Fibroblast of lung (primary cell): ENCODE measurements around the gene HAUS2. TPM values are rescaled to one million over a fixed set of nuclear protein-coding genes. Genes with fewer than 3 reads are reported as not detected.

Source experiments
- DNase-seq, 2 donors: peaks; one replicate each; pipeline versions ENCODE4 v3.0.0 to v3.0.0-alpha.2; 2010; ENCODE audit warnings: low read depth in 2 of 2
- H2AFZ ChIP-seq: 2 replicates; pipeline ENCODE4 v1.5.1; 2012; ENCODE audit warnings: low read length, control low read depth, inconsistent platforms
- H3K27ac ChIP-seq: 2 replicates; pipeline ENCODE4 v1.5.1; 2011; ENCODE audit warnings: low read length, control low read depth; ENCODE audit not compliant: insufficient read depth
- H3K27me3 ChIP-seq: 2 replicates; pipeline ENCODE4 v1.5.1; 2011; ENCODE audit warnings: mild to moderate bottlenecking, low read length; ENCODE audit not compliant: control insufficient read depth, insufficient read depth
- H3K36me3 ChIP-seq: 2 replicates; pipeline ENCODE4 v1.5.1; 2011; ENCODE audit warnings: low read length; ENCODE audit not compliant: control insufficient read depth, insufficient read depth
- H3K4me1 ChIP-seq: 2 replicates; pipeline ENCODE4 v1.5.1; 2011; ENCODE audit warnings: low read length; ENCODE audit not compliant: control insufficient read depth, insufficient read depth; ENCODE audit errors: extremely low read depth
- H3K4me2 ChIP-seq: 2 replicates; pipeline ENCODE4 v1.5.1; 2011; ENCODE audit warnings: low read length, control low read depth; ENCODE audit not compliant: insufficient read depth; ENCODE audit errors: extremely low read depth
- H3K4me3 ChIP-seq, 4 experiments: fragments of 200-600 bp in 1 of 4; sonication (generic) in 1 of 4; replicated peaks in 1 of 4; 2 replicates each; pipeline ENCODE4 v1.5.1; 2011 to 2016; ENCODE audit warnings: low read length in 4 of 4, low read depth in 3 of 4, mild to moderate bottlenecking in 3 of 4, control low read depth in 2 of 4, inconsistent platforms in 1 of 4, mixed read lengths in 1 of 4; ENCODE audit not compliant: insufficient read depth in 1 of 4; ENCODE audit errors: control extremely low read depth in 1 of 4
- H3K79me2 ChIP-seq: 2 replicates; pipeline ENCODE4 v1.5.1; 2012; ENCODE audit warnings: mild to moderate bottlenecking, low read length, inconsistent platforms; ENCODE audit not compliant: control insufficient read depth, insufficient read depth
- H3K9ac ChIP-seq: 2 replicates; pipeline ENCODE4 v1.5.1; 2011; ENCODE audit warnings: mild to moderate bottlenecking, low read length, control low read depth; ENCODE audit not compliant: insufficient read depth
- H3K9me3 ChIP-seq: 2 replicates; pipeline ENCODE4 v1.5.1; 2012; ENCODE audit warnings: low read depth, low read length; ENCODE audit not compliant: control insufficient read depth, insufficient read depth
- H4K20me1 ChIP-seq: 2 replicates; pipeline ENCODE4 v1.5.1; 2011; ENCODE audit warnings: low read length; ENCODE audit not compliant: control insufficient read depth, insufficient read depth; ENCODE audit errors: extremely low read depth
- CTCF ChIP-seq, 2 donors: IDR thresholded peaks in 1 of 2; conservative IDR thresholded peaks in 1 of 2; 1 replicate in 1 of 2; 2 replicates in 1 of 2; pipeline ENCODE4 v1.5.1; 2011 to 2012; ENCODE audit warnings: low read length in 2 of 2, control low read depth in 1 of 2, inconsistent platforms in 1 of 2, low read depth in 1 of 2, mild to moderate bottlenecking in 1 of 2
- EZH2 ChIP-seq: IDR thresholded peaks from 2 replicates; pipeline ENCODE4 v1.5.1; 2012; ENCODE audit warnings: low read length, control low read depth, mild to moderate bottlenecking; ENCODE audit errors: missing control alignments
- polyA plus RNA-seq, 2 donors: library from polyadenylated mRNA; depleted of rRNA in 1 of 2; stranded (reverse) in 1 of 2; unstranded in 1 of 2; fragments of >200 nt; gene quantifications; 2 replicates each; pipeline ENCODE4 v1.2.1, GENCODE V29; 2011 to 2012; ENCODE audit warnings: missing spikeins in 1 of 2
- total RNA-seq: library from RNA; depleted of rRNA; stranded (reverse); fragments of >200 nt; gene quantifications from 2 replicates; pipeline ENCODE4 v1.2.1, GENCODE V29; 2014

HAUS2 gene
- total and polyA plus RNA-seq, 2 donors (not counting 1 experiment from before 2014, with no cell fraction given), result 25.3 to 26.2 TPM

DNA sequence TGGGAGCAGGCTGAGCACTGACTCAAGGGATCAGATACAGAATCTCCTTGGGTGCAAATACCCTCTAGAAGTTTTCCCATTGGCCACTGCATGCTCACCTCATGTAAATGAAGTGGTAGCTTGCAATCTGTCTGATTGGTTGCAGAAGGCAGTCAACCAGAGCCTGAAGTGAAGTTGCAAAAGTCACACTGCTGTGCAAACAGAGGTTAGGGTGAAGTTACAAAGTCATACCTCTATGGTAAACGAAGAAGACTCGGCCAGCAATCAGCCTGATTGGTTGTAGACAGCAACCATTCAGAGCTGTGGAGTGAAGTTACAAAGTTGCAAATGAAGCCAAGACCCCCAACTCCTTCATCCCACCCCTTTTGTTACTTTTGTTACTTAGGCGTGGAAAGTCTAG lies 53.9 kb downstream of the HAUS2 start:
- Histone ChIP-seq H3K9ac (no peak overlapping the region), H3K9me3 (no peaks in the 10 kb centered on the region), H3K27me3 (no peaks in the 10 kb centered on the region), H4K20me1 (no peaks in the 10 kb centered on the region), H3K4me3 (no peak overlapping the region), H2AFZ (no peak overlapping the region), H3K27ac (no peak overlapping the region), H3K79me2 (no peaks in the 10 kb centered on the region), H3K4me2 (no peak overlapping the region), H3K36me3 (no peaks in the 10 kb centered on the region), H3K4me1 (peaks cover 4% of the 10 kb centered on the region)
- DNase-seq, result no peak
- no peak for TF ChIP-seq CTCF (conservative IDR thresholded peaks at IDR 0.05 in 1 of 2, IDR thresholded peaks at IDR 0.05 in 1 of 2; ENCODE audit: low read depth in 1 of 2, low read length in 2 of 2)
- no peak for TF ChIP-seq EZH2

- Histone ChIP-seq H3K4me2 (no peak overlapping the region), H4K20me1 (no peaks in the 10 kb centered on the region), H3K4me1 (peaks cover 4% of the 10 kb centered on the region), H3K27ac (no peak overlapping the region), H3K4me3 (no peak overlapping the region), H3K36me3 (no peaks in the 10 kb centered on the region), H3K9me3 (no peaks in the 10 kb centered on the region), H3K79me2 (no peaks in the 10 kb centered on the region), H3K27me3 (no peaks in the 10 kb centered on the region), H2AFZ (no peak overlapping the region), H3K9ac (no peak overlapping the region)
- no peak for DNase-seq
- TF ChIP-seq CTCF (conservative IDR thresholded peaks at IDR 0.05 in 1 of 2, IDR thresholded peaks at IDR 0.05 in 1 of 2; ENCODE audit: low read depth in 1 of 2, low read length in 2 of 2), result no peak
Measured at GRCh38 chr15:42603978-42604377, 55.3 kb downstream of the HAUS2 start.

GRCh38 chr15:42604894-42605744 lies 56.5 kb downstream of the HAUS2 start:
- Histone ChIP-seq H3K9ac (no peak overlapping the region), H3K4me2 (peak overlapping the region; percentile 25), H3K27ac (no peak overlapping the region), H3K4me1 (peaks cover 4% of the 10 kb centered on the region), H3K9me3 (no peaks in the 10 kb centered on the region), H2AFZ (peak overlapping the region; percentile 31), H4K20me1 (no peaks in the 10 kb centered on the region), H3K4me3 (no peak overlapping the region), H3K36me3 (no peaks in the 10 kb centered on the region), H3K79me2 (no peaks in the 10 kb centered on the region), H3K27me3 (no peaks in the 10 kb centered on the region)
- TF ChIP-seq EZH2, result no peak
- no peak for TF ChIP-seq CTCF (conservative IDR thresholded peaks at IDR 0.05 in 1 of 2, IDR thresholded peaks at IDR 0.05 in 1 of 2; ENCODE audit: low read depth in 1 of 2, low read length in 2 of 2)
- DNase-seq, result peak; percentile 36 to 40
